HEK293T (cell line): ENCODE measurements around the gene ACP6.

Experiments used
- ARNT ChIP-seq: fragments of 450-650 bp; IDR thresholded peaks from 2 replicates; pipeline ENCODE4 v1.6.1; 2017; ENCODE audit warnings: mild to moderate bottlenecking
- CTBP1 ChIP-seq: fragments of 450-650 bp; IDR thresholded peaks from 2 replicates; pipeline ENCODE4 v1.6.1; 2016; ENCODE audit warnings: borderline replicate concordance
- FOXA1 ChIP-seq: fragments of 450-650 bp; IDR thresholded peaks from 2 replicates; pipeline ENCODE4 v1.6.1; 2016; ENCODE audit warnings: mild to moderate bottlenecking
- FOXK2 ChIP-seq: fragments of 450-650 bp; IDR thresholded peaks from 2 replicates; pipeline ENCODE4 v1.6.1; 2016; ENCODE audit warnings: mild to moderate bottlenecking
- FOXM1 ChIP-seq: fragments of 450-650 bp; IDR thresholded peaks from 2 replicates; pipeline ENCODE4 v1.6.1; 2017; ENCODE audit warnings: mild to moderate bottlenecking, borderline replicate concordance
- HDGF ChIP-seq: fragments of 450-650 bp; IDR thresholded peaks from 2 replicates; pipeline ENCODE4 v1.6.1; 2017; ENCODE audit warnings: antibody characterized with exemption, borderline replicate concordance
- L3MBTL2 ChIP-seq: fragments of 450-650 bp; conservative IDR thresholded peaks from 2 replicates; pipeline ENCODE4 v1.6.1; 2016; ENCODE audit warnings: mild to moderate bottlenecking
- SP1 ChIP-seq: fragments of 450-650 bp; IDR thresholded peaks from 2 replicates; pipeline ENCODE4 v1.6.1; 2017
- TARDBP ChIP-seq: fragments of 450-650 bp; IDR thresholded peaks from 2 replicates; pipeline ENCODE4 v1.6.1; 2016
- ZNF384 ChIP-seq: fragments of 450-650 bp; IDR thresholded peaks from 2 replicates; pipeline ENCODE4 v1.6.1; 2016
- TF ChIP-seq, protein P1 (sequence below): fragments of 450-650 bp; IDR thresholded peaks from 2 replicates; pipeline ENCODE4 v1.6.1; 2016

DNA sequence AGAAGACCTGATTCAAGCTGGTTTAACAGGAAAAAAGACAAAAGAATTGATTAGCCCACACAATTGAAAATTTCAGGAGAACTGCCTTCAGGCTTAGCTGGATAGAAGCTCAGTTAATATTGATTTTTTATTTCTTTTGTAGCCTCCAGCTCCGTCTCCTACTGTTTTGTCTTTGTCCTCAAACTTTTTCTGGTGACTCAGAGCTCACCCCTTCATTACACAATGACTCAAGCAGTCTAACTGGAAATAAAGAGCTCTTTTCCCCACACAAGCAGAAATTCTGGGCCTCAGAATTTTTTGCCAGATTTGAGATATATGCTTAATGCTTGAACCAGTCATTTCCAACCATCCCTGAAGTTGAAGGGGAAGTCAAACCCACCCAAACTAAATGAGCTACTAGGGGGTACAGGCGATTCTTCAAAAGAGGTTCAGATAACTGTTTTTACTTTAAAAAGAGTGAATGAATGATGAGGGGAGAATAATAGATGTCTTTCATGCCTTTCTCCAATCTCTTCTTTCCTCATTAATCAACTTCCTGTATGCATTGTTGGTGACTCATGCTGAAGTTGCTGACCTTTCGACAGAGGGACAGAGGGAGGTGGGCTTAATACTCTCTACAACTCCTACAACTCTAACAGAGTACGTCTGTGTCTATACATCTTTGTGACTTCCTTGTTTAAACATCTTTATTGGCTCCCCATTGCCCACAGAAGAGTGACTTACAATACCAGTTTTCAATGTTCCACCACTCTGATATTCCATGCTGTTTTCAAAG lies 6.2 kb upstream of the ACP6 start:
- no peak for TF ChIP-seq L3MBTL2
- TF ChIP-seq, protein P1, sequence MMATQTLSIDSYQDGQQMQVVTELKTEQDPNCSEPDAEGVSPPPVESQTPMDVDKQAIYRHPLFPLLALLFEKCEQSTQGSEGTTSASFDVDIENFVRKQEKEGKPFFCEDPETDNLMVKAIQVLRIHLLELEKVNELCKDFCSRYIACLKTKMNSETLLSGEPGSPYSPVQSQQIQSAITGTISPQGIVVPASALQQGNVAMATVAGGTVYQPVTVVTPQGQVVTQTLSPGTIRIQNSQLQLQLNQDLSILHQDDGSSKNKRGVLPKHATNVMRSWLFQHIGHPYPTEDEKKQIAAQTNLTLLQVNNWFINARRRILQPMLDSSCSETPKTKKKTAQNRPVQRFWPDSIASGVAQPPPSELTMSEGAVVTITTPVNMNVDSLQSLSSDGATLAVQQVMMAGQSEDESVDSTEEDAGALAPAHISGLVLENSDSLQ = no peak
- TF ChIP-seq ARNT = no peak
- no peak for TF ChIP-seq CTBP1
- TF ChIP-seq FOXK2 = no peak
- TF ChIP-seq HDGF = no peak
- no peak for TF ChIP-seq TARDBP
- no peak for TF ChIP-seq ZNF384
- no peak for TF ChIP-seq SP1
- TF ChIP-seq FOXA1 = no peak
- TF ChIP-seq FOXM1 = no peak
